WTC11 (cell line): ENCODE data around the gene SLC10A2. TPM values are rescaled to one million over a fixed set of nuclear protein-coding genes. Genes with fewer than 3 reads are reported as not detected.

Experiments
- ATAC-seq: fragments of 200-7000 bp; cut with Tn5 transposase; 2 replicates; pipeline ENCODE4 v1.10.0; 2021; ENCODE audit warnings: mild to moderate bottlenecking, moderate library complexity
- CTCF ChIA-PET: fragments of 300-600 bp; sonication (Branson Sonifier 250); formaldehyde crosslinking; loops from one replicate; lab custom pipeline; 2021; ENCODE audit warnings: antibody characterized with exemption; lab: Charles Lee
- POLR2A ChIA-PET: fragments of 350-600 bp; sonication (Branson Sonifier 250); formaldehyde crosslinking; loops from one replicate; lab custom pipeline; 2021; ENCODE audit warnings: antibody characterized with exemption; lab: Charles Lee
- DNase-seq: peaks from one replicate; pipeline ENCODE4 v3.0.0; 2021; ENCODE audit warnings: low spot score
- H3K27ac Mint-ChIP-seq: 2 replicates; pipeline ENCODE4 v1.8.0; 2021; ENCODE audit warnings: mixed read lengths
- H3K27me3 Mint-ChIP-seq: 2 replicates; pipeline ENCODE4 v1.8.0; 2021; ENCODE audit warnings: low read depth, mild to moderate bottlenecking, moderate library complexity, mixed read lengths
- H3K36me3 Mint-ChIP-seq: 2 replicates; pipeline ENCODE4 v1.8.0; 2021; ENCODE audit warnings: mixed read lengths
- H3K4me1 Mint-ChIP-seq: 2 replicates; pipeline ENCODE4 v1.8.0; 2022; ENCODE audit warnings: mixed read lengths
- H3K4me3 Mint-ChIP-seq: 2 replicates; pipeline ENCODE4 v1.8.0; 2021; ENCODE audit warnings: mild to moderate bottlenecking, moderate library complexity, mixed read lengths
- H3K9me3 Mint-ChIP-seq: 2 replicates; pipeline ENCODE4 v1.8.0; 2021; ENCODE audit warnings: mixed read lengths
- AR ChIP-seq: fragments of 250-450 bp; sonication (Bioruptor Pico); IDR thresholded peaks from 2 replicates; pipeline ENCODE4 v1.9.0; 2021; ENCODE audit warnings: mild to moderate bottlenecking
- CDX4 ChIP-seq: fragments of 250-450 bp; sonication (Bioruptor Pico); IDR thresholded peaks from 2 replicates; pipeline ENCODE4 v1.9.0; 2021; ENCODE audit warnings: moderate library complexity, mild to moderate bottlenecking, inconsistent platforms, borderline replicate concordance
- CREM ChIP-seq: sonication (generic); formaldehyde crosslinking; IDR thresholded peaks from 2 replicates; pipeline ENCODE4 v1.8.1; 2022; ENCODE audit warnings: mild to moderate bottlenecking, missing genetic modification reagents, moderate library complexity
- EMX1 ChIP-seq: fragments of 250-450 bp; sonication (Bioruptor Pico); IDR thresholded peaks from 2 replicates; pipeline ENCODE4 v1.8.0; 2021; ENCODE audit warnings: mild to moderate bottlenecking
- FOXK1 ChIP-seq: sonication (generic); formaldehyde crosslinking; IDR thresholded peaks from 2 replicates; pipeline ENCODE4 v1.8.0; 2022; ENCODE audit warnings: mild to moderate bottlenecking, moderate library complexity, missing genetic modification reagents
- FOXP4 ChIP-seq: sonication (generic); formaldehyde crosslinking; IDR thresholded peaks from 2 replicates; pipeline ENCODE4 v1.8.0; 2022; ENCODE audit warnings: mild to moderate bottlenecking, missing genetic modification reagents
- GABPB1 ChIP-seq: sonication (generic); formaldehyde crosslinking; IDR thresholded peaks from 2 replicates; pipeline ENCODE4 v1.8.1; 2023; ENCODE audit warnings: mild to moderate bottlenecking, missing genetic modification reagents
- HMGA2 ChIP-seq: fragments of 250-450 bp; sonication (Bioruptor Pico); IDR thresholded peaks from 2 replicates; pipeline ENCODE4 v1.4.0; 2021; ENCODE audit warnings: mild to moderate bottlenecking, moderate library complexity
- MXD4 ChIP-seq: fragments of 250-450 bp; sonication (Bioruptor Pico); IDR thresholded peaks from 2 replicates; pipeline ENCODE4 v1.8.0; 2021; ENCODE audit warnings: mild to moderate bottlenecking, moderate library complexity, borderline replicate concordance
- NFATC4 ChIP-seq: fragments of 250-450 bp; sonication (Bioruptor Pico); IDR thresholded peaks from 2 replicates; pipeline ENCODE4 v1.9.0; 2021; ENCODE audit warnings: mild to moderate bottlenecking
- PRDM15 ChIP-seq: sonication (generic); formaldehyde crosslinking; IDR thresholded peaks from 2 replicates; pipeline ENCODE4 v1.8.0; 2022; ENCODE audit warnings: missing genetic modification reagents
- PRRX2 ChIP-seq: fragments of 250-450 bp; sonication (Bioruptor Pico); IDR thresholded peaks from 2 replicates; pipeline ENCODE4 v1.8.0; 2021; ENCODE audit warnings: mild to moderate bottlenecking
- SOX15 ChIP-seq: fragments of 250-450 bp; sonication (Bioruptor Pico); IDR thresholded peaks from 2 replicates; pipeline ENCODE4 v1.9.0; 2021; ENCODE audit warnings: mild to moderate bottlenecking
- TEAD1 ChIP-seq: sonication (generic); formaldehyde crosslinking; IDR thresholded peaks from 2 replicates; pipeline ENCODE4 v1.8.0; 2022; ENCODE audit warnings: mild to moderate bottlenecking, missing genetic modification reagents
- ZNF138 ChIP-seq: sonication (generic); formaldehyde crosslinking; conservative IDR thresholded peaks from 2 replicates; pipeline ENCODE4 v1.8.1; 2022; ENCODE audit warnings: mild to moderate bottlenecking, moderate library complexity, missing genetic modification reagents
- ZNF263 ChIP-seq: sonication (generic); formaldehyde crosslinking; IDR thresholded peaks from 2 replicates; pipeline ENCODE4 v1.8.1; 2022; ENCODE audit warnings: low read depth, mild to moderate bottlenecking, moderate library complexity, missing genetic modification reagents
- ZNF416 ChIP-seq: fragments of 250-450 bp; sonication (Bioruptor Pico); IDR thresholded peaks from 2 replicates; pipeline ENCODE4 v1.9.0; 2021; ENCODE audit warnings: mild to moderate bottlenecking, inconsistent platforms
- ZNF532 ChIP-seq: fragments of 250-450 bp; sonication (Bioruptor Pico); IDR thresholded peaks from 2 replicates; pipeline ENCODE4 v1.9.0; 2021; ENCODE audit warnings: mild to moderate bottlenecking, borderline replicate concordance
- total RNA-seq: library from RNA; stranded (reverse); gene quantifications from 3 replicates; pipeline ENCODE4 v1.2.3, GENCODE V29; 2021

SLC10A2 gene
- total RNA-seq, 1 experiment from 2014 or later: not detected

- no peak for TF ChIP-seq FOXP4 (CRISPR knock-in tag)
- no peak for TF ChIP-seq PRDM15 (CRISPR knock-in tag)
These were observed 27.0 kb downstream of the SLC10A2 start (continued) for GRCh38 chr13:103039183-103039582.

GRCh38 chr13:103036268-103036667, 29.9 kb downstream of the SLC10A2 start:
- POLR2A ChIA-PET: no interaction called here
- Mint-ChIP-seq H3K9me3 (peaks cover 3% of the 10 kb centered on the region), H3K4me1 (peaks cover 9% of the 10 kb centered on the region; the same call in 1 of the 2 replicates), H3K27ac (no peak overlapping the region), H3K4me3 (no peak overlapping the region), H3K27me3 (no peaks in the 10 kb centered on the region), H3K36me3 (no peaks in the 10 kb centered on the region)
- CTCF ChIA-PET: no interaction called here
- TF ChIP-seq NFATC4 (CRISPR knock-in tag) (no peak), PRRX2 (CRISPR knock-in tag) (no peak), FOXP4 (CRISPR knock-in tag) (no peak), SOX15 (CRISPR knock-in tag) (no peak), CDX4 (CRISPR knock-in tag) (no peak), ZNF263 (no peak), ZNF416 (no peak)
- DNase-seq (no peak), ATAC-seq (no peak)

GRCh38 chr13:103033999-103034398, 32.2 kb downstream of the SLC10A2 start:
- peaks cover 3% of the 10 kb centered on the region for H3K9me3 Mint-ChIP-seq

More at GRCh38 chr13:103033999-103034398, 32.2 kb downstream of the SLC10A2 start:
- no peaks in the 10 kb centered on the region for H3K36me3 Mint-ChIP-seq
- ChIA-PET CTCF (interaction anchor here (0.7 to 2.4 kb wide), 9 partner anchors 8 to 164 kb away, joined by 3 to 15 read pairs (median 5); no protein-coding TSS in a partner anchor), POLR2A (no interaction called here)
- no peaks in the 10 kb centered on the region for H3K27me3 Mint-ChIP-seq
- ATAC-seq (no peak), DNase-seq (no peak)
- H3K27ac Mint-ChIP-seq: no peak overlapping the region
- no peak overlapping the region for H3K4me3 Mint-ChIP-seq
- TF ChIP-seq ZNF138 (CRISPR knock-in tag) (no peak), ZNF532 (CRISPR knock-in tag) (no peak), EMX1 (CRISPR knock-in tag) (no peak), FOXK1 (CRISPR knock-in tag) (no peak), HMGA2 (CRISPR knock-in tag) (no peak), MXD4 (CRISPR knock-in tag) (no peak), GABPB1 (CRISPR knock-in tag) (no peak), CREM (CRISPR knock-in tag) (no peak), TEAD1 (CRISPR knock-in tag) (no peak), AR (no peak), ZNF416 (no peak)
- peaks cover 6% of the 10 kb centered on the region; the same call in 1 of the 2 replicates for H3K4me1 Mint-ChIP-seq
